GM21367 (cell line): ENCODE measurements around the gene OR12D1.

Experiments used
- ATAC-seq: cut with Tn5 transposase; IDR thresholded peaks from one replicate; pipeline ENCODE4 v1.9.1; 2021; ENCODE audit not compliant: unreplicated experiment

OR12D1 gene

DNA sequence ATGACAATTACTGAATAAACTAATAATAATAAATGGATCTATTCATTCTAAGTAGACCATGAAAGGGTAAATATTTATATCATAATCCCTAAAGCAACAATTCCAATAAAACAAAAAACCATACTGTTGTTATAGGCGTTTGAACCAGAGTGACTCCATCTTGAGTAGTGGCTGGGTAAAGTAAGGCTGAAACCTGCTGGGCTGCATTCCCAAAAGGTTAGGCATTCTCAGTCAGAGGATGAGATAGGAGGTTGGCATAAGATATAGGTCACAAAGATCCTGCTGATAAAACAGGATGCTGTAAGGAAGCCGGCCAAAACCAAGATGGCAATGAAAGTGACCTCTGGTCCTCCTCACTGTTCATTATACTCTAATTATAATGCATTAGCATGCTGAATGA lies 50.6 kb downstream of the OR12D1 start:
- ATAC-seq = no peak

DNA sequence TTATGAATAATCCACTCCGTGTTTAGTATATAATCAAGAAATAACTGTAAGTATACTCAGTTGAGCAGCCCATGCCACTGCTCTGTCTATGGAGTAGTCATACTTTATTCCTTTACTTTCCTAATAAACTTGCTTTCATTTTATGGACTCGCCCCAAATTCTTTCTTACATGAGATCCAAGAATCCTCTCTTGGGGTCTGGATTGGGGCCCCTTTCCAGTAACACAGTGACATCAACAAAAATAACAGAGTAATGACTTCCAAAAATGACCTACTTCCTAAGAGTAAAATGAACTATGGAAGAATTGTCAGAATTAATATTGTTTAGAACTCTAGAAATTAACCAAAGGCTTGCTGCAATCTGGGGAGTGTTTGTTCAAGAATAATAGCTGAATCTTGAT lies 51.1 kb downstream of the OR12D1 start:
- no peak for ATAC-seq

DNA sequence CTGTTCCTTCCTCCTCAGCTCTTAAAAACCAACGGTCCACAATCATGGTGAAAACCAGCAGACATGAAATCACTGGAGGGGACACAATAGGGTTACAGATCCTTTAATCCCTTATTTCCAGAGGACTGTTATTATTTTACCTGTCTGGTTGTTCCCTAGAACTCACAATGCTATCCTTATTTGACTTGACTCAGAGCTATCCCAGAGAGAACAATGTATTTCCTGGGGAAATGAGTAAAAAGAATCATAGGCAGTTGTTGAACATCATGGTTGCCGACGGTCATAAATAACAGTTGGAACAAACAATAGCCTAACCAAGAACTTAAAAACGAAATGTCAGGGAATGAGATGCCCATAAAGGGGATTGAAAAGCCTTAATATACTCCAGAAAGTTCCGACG lies 51.5 kb downstream of the OR12D1 start:
- no peak for ATAC-seq
